ENCODE data around the gene REL.

REL gene

DNA sequence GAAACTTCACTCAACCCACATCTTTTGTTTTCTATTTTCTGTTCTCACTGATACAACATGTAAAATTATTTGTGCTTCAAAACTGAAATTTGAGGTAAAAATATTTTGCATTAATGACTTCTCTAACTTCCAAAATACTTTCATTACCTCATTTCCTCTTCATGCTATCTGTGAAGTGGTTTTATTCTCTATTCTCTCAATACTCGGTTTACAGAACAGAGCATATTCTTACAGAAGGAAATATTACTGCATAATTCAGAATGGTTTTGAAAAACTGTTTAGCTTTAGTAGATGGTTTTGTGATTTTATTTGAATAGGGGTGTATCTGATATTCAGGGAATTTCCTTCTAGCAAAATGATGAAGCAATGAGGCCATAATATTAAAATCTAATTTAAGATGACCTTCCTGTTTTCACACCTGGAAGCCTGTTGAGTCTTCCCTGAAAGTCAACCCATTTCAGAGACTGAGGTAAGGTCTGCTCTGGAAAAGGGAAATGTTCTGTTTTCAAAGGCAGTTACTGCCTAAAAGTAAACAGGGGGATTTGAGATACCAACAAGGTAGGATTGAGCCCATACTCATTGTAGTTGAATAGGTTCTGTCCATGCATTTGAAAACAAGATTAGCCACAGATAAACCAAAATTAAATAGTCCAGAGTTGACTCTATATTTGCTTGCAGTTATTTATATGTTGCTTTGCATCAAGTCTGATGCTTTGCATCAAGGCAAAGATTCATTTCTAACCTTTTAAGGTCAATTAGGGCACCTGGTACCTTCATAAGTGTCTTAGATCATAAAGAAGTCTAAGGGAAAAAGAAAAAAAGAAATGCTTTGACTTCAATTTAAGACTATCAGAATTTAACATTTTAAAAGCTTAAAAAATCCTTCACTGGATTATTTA is 85.4 kb downstream of the REL start:
- no peak for DNase-seq (ENCODE audit: low spot score)

DNA sequence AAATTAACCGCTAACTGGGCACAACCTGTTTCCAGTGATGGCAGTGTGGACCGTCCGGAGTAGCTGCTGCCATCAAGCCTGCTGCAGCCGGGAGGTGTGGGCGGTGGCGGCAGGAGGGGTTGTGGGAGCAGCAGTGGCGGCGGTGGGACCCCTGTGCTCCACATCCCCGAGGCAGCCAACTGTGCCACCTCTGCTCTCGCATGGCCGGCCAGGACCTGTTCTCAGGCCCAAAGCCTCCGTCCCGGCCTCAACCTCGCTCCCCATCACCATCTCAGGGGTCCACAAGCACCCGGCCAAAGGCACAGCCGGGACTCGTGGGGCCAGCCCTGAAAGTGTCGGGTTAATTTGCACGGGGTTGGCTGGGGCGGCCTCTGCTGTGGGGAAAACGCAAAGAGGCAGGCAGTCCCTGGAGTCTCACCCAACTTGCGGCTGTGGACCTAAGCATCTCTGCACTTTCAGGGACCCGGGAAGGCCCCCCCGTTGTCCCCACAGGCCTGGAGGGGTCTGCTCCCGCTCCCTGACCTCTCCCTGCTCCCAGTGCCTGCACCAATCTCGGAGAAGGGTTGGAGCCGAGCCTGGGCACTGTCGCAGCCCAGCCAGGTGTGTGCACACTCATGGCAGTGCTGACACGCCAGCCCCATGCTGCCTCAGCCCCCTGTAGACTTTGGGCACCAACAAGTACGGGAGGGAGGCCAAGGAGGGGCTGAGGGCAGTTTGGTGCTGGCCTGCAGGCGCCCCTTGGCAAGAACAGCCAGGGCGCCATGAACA is 91.7 kb downstream of the REL start:
- DNase-seq (ENCODE audit: low spot score) = no peak

GRCh38 chr2:60973705-60974104 is 92.3 kb downstream of the REL start:
- no peak for DNase-seq (ENCODE audit: low spot score)

GRCh38 chr2:60974652-60975051 is 93.3 kb downstream of the REL start:
- DNase-seq (ENCODE audit: low spot score) = no peak

All from pons (tissue), 1 donor.